BE2C (cell line): ENCODE results near the gene HTR6.

Experiments used
- DNase-seq: peaks from one replicate; pipeline ENCODE4 v3.0.0-alpha.2; 2020
- H3K27me3 ChIP-seq: fragments of 250-450 bp; sonication (Bioruptor Pico); 2 replicates; pipeline ENCODE4 v1.5.1; 2020; ENCODE audit warnings: mild to moderate bottlenecking
- H3K36me3 ChIP-seq: fragments of 250-450 bp; sonication (Bioruptor Pico); 2 replicates; pipeline ENCODE4 v1.5.1; 2020; ENCODE audit warnings: mild to moderate bottlenecking
- H3K4me1 ChIP-seq: fragments of 250-450 bp; sonication (Bioruptor Pico); 2 replicates; pipeline ENCODE4 v1.5.1; 2020
- H3K4me3 ChIP-seq: 2 replicates; pipeline ENCODE4 v1.5.1; 2011; ENCODE audit warnings: low read depth, low read length
- H3K9me3 ChIP-seq: fragments of 250-450 bp; sonication (Bioruptor Pico); 2 replicates; pipeline ENCODE4 v1.5.1; 2020
- CTCF ChIP-seq: IDR thresholded peaks from 2 replicates; pipeline ENCODE4 v1.5.1; 2012; ENCODE audit warnings: mild to moderate bottlenecking, low read depth, low read length

Gene HTR6

GRCh38 chr1:19647643-19648042 is 17.0 kb upstream of the HTR6 start:
- H3K9me3 ChIP-seq = no peaks in the 10 kb centered on the region
- 0 out of 2 replicates have a peak, but pooled peaks cover 3% of the 10 kb centered on the region for H3K27me3 ChIP-seq
- DNase-seq = no peak
- no peak overlapping the region for H3K4me3 ChIP-seq
- no peak for TF ChIP-seq CTCF
- H3K36me3 ChIP-seq = no peaks in the 10 kb centered on the region
- no peaks in the 10 kb centered on the region for H3K4me1 ChIP-seq

GRCh38 chr1:19648239-19648638 is 16.4 kb upstream of the HTR6 start:
- DNase-seq = no peak
- Histone ChIP-seq H3K27me3 (0 out of 2 replicates have a peak, but pooled peaks cover 3% of the 10 kb centered on the region), H3K36me3 (no peaks in the 10 kb centered on the region), H3K9me3 (no peaks in the 10 kb centered on the region), H3K4me1 (no peaks in the 10 kb centered on the region), H3K4me3 (no peak overlapping the region)
- no peak for TF ChIP-seq CTCF

GRCh38 chr1:19648689-19649088 is 16.0 kb upstream of the HTR6 start:
- peak; percentile 13; the same call in 1 of the 2 replicates for TF ChIP-seq CTCF
- Histone ChIP-seq H3K36me3 (no peaks in the 10 kb centered on the region), H3K27me3 (0 out of 2 replicates have a peak, but pooled peaks cover 1% of the 10 kb centered on the region), H3K9me3 (no peaks in the 10 kb centered on the region), H3K4me3 (no peak overlapping the region), H3K4me1 (no peaks in the 10 kb centered on the region)
- no peak for DNase-seq

- no peak for DNase-seq
- Histone ChIP-seq H3K4me3 (no peak overlapping the region), H3K4me1 (no peaks in the 10 kb centered on the region), H3K9me3 (no peaks in the 10 kb centered on the region), H3K27me3 (no peaks in the 10 kb centered on the region), H3K36me3 (no peaks in the 10 kb centered on the region)
- TF ChIP-seq CTCF = no peak
Measured at GRCh38 chr1:19650416-19651140, 14.1 kb upstream of the HTR6 start.

- H3K27me3 ChIP-seq = no peaks in the 10 kb centered on the region
- no peaks in the 10 kb centered on the region for H3K4me1 ChIP-seq
- TF ChIP-seq CTCF = peak; percentile 74
- DNase-seq = peak; percentile 69
- H3K36me3 ChIP-seq = no peaks in the 10 kb centered on the region
- no peak overlapping the region for H3K4me3 ChIP-seq
- H3K9me3 ChIP-seq = no peaks in the 10 kb centered on the region
Measured at GRCh38 chr1:19651141-19651737, 13.4 kb upstream of the HTR6 start.

GRCh38 chr1:19654386-19654785 is 10.3 kb upstream of the HTR6 start:
- no peaks in the 10 kb centered on the region for H3K4me1 ChIP-seq
- no peak overlapping the region for H3K4me3 ChIP-seq
- H3K36me3 ChIP-seq = no peaks in the 10 kb centered on the region
- no peaks in the 10 kb centered on the region for H3K9me3 ChIP-seq
- no peaks in the 10 kb centered on the region for H3K27me3 ChIP-seq
- TF ChIP-seq CTCF = no peak
- no peak for DNase-seq
